ENCODE results near the gene HABP4. TPM values are rescaled to one million over a fixed set of nuclear protein-coding genes. Genes with fewer than 3 reads are reported as not detected.

Gene HABP4
- total and polyA plus RNA-seq, 9 of the 15 experiments (the other 6 are each of a cell fraction or from before 2014, with no cell fraction given) = 0.38 to 2.4 (median 1.9) TPM

- TF ChIP-seq USF2 (CRISPR knock-in tag; IDR thresholded peaks at IDR 0.05) (peak; percentile 57), L3MBTL2 (IDR thresholded peaks at IDR 0.05) (peak; percentile 83), ZNF639 (CRISPR knock-in tag; conservative IDR thresholded peaks at IDR 0.05 in 1 of 2, IDR thresholded peaks at IDR 0.05 in 1 of 2) (peak in 1 of 2 experiments; percentile 88; a peak in 2 of 4 replicates), ZNF644 (tag; IDR thresholded peaks at IDR 0.05; ENCODE audit: low read depth) (no peak), ZNF197 (CRISPR knock-in tag; IDR thresholded peaks at IDR 0.05; ENCODE audit: low read depth) (no peak), RBM15 (IDR thresholded peaks at IDR 0.05; ENCODE audit: insufficient read depth, low read length) (no peak), MIER1 (IDR thresholded peaks at IDR 0.05; ENCODE audit: low read depth) (no peak), RERE (CRISPR knock-in tag; IDR thresholded peaks at IDR 0.05; ENCODE audit: borderline replicate concordance) (0 out of 2 replicates have a peak, but pooled peaks have one; percentile 22), FOXP1 (CRISPR knock-in tag; IDR thresholded peaks at IDR 0.05) (no peak), RBBP5 (IDR thresholded peaks at IDR 0.05; ENCODE audit: borderline replicate concordance, insufficient read depth, low read length, poor library complexity, severe bottlenecking) (peak; percentile 75), ZNF3 (CRISPR knock-in tag; IDR thresholded peaks at IDR 0.05) (no peak), XRCC3 (IDR thresholded peaks at IDR 0.05) (no peak), FOXO4 (CRISPR knock-in tag; IDR thresholded peaks at IDR 0.05) (0 out of 2 replicates have a peak, but pooled peaks have one; percentile 49), NRF1 (conservative IDR thresholded peaks at IDR 0.05 in 1 of 2, IDR thresholded peaks at IDR 0.05 in 1 of 2) (peak in 1 of 2 experiments; percentile 70; a peak in 3 of 4 replicates)
- TF ChIP-seq, protein P1, sequence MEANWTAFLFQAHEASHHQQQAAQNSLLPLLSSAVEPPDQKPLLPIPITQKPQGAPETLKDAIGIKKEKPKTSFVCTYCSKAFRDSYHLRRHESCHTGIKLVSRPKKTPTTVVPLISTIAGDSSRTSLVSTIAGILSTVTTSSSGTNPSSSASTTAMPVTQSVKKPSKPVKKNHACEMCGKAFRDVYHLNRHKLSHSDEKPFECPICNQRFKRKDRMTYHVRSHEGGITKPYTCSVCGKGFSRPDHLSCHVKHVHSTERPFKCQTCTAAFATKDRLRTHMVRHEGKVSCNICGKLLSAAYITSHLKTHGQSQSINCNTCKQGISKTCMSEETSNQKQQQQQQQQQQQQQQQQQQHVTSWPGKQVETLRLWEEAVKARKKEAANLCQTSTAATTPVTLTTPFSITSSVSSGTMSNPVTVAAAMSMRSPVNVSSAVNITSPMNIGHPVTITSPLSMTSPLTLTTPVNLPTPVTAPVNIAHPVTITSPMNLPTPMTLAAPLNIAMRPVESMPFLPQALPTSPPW (CRISPR knock-in tag; IDR thresholded peaks at IDR 0.05) = peak; percentile 89
Measured at GRCh38 chr9:96449845-96450612, at the start of gene HABP4 (continued).
